ENCODE data around the gene GTPBP1. TPM values are rescaled to one million over a fixed set of nuclear protein-coding genes. Genes with fewer than 3 reads are reported as not detected.

Gene GTPBP1
- total RNA-seq, 1 donor from 2014 or later = 49.8 TPM

- TF ChIP-seq EZH2 (IDR thresholded peaks at IDR 0.05; ENCODE audit: insufficient read depth, low read length) = no peak
- TF ChIP-seq, protein P1, sequence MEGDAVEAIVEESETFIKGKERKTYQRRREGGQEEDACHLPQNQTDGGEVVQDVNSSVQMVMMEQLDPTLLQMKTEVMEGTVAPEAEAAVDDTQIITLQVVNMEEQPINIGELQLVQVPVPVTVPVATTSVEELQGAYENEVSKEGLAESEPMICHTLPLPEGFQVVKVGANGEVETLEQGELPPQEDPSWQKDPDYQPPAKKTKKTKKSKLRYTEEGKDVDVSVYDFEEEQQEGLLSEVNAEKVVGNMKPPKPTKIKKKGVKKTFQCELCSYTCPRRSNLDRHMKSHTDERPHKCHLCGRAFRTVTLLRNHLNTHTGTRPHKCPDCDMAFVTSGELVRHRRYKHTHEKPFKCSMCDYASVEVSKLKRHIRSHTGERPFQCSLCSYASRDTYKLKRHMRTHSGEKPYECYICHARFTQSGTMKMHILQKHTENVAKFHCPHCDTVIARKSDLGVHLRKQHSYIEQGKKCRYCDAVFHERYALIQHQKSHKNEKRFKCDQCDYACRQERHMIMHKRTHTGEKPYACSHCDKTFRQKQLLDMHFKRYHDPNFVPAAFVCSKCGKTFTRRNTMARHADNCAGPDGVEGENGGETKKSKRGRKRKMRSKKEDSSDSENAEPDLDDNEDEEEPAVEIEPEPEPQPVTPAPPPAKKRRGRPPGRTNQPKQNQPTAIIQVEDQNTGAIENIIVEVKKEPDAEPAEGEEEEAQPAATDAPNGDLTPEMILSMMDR (IDR thresholded peaks at IDR 0.05; ENCODE audit: insufficient read depth, low read depth, low read length) = no peak
- Mint-ChIP-seq H3K36me3 (ENCODE audit: low read depth, unreplicated experiment) (peaks cover 7% of the 10 kb centered on the region), H3K4me1 (ENCODE audit: low read depth, unreplicated experiment) (peaks cover 1% of the 10 kb centered on the region), H3K4me3 (ENCODE audit: unreplicated experiment) (no peak overlapping the region), H3K27me3 (ENCODE audit: low read depth, unreplicated experiment) (no peaks in the 10 kb centered on the region), H3K9me3 (ENCODE audit: unreplicated experiment) (no peaks in the 10 kb centered on the region), H3K27ac (ENCODE audit: unreplicated experiment) (no peak overlapping the region)
- H3K4me2 ChIP-seq (ENCODE audit: low read length) = no peak overlapping the region
- H3K9ac ChIP-seq (ENCODE audit: low read length) = no peak overlapping the region
- H3K27me3 ChIP-seq (ENCODE audit: insufficient read depth, low read length) = no peaks in the 10 kb centered on the region
- peaks cover 17% of the 10 kb centered on the region for H3K79me2 ChIP-seq (ENCODE audit: insufficient read depth, low read length)
- peaks cover 16% of the 10 kb centered on the region for H3K36me3 ChIP-seq (ENCODE audit: insufficient read depth, low read length)
- no peak overlapping the region for H3K4me3 ChIP-seq (ENCODE audit: insufficient read depth, low read depth, low read length)
- H3K4me1 ChIP-seq (ENCODE audit: insufficient read depth, low read length) = peaks cover 18% of the 10 kb centered on the region
- H2AFZ ChIP-seq (ENCODE audit: low read depth, low read length) = no peak overlapping the region
- H3K27ac ChIP-seq (ENCODE audit: low read depth, low read length) = no peak overlapping the region
- DNase-seq (ENCODE audit: low read depth) (no peak), FAIRE-seq (no peak)
- no peaks in the 10 kb centered on the region for H4K20me1 ChIP-seq (ENCODE audit: insufficient read depth, low read length)
- H3K9me3 ChIP-seq (ENCODE audit: insufficient read depth, low read depth, low read length) = no peaks in the 10 kb centered on the region
Observed at GRCh38 chr22:38751422-38752346, 45.9 kb downstream of the GTPBP1 start.

DNA sequence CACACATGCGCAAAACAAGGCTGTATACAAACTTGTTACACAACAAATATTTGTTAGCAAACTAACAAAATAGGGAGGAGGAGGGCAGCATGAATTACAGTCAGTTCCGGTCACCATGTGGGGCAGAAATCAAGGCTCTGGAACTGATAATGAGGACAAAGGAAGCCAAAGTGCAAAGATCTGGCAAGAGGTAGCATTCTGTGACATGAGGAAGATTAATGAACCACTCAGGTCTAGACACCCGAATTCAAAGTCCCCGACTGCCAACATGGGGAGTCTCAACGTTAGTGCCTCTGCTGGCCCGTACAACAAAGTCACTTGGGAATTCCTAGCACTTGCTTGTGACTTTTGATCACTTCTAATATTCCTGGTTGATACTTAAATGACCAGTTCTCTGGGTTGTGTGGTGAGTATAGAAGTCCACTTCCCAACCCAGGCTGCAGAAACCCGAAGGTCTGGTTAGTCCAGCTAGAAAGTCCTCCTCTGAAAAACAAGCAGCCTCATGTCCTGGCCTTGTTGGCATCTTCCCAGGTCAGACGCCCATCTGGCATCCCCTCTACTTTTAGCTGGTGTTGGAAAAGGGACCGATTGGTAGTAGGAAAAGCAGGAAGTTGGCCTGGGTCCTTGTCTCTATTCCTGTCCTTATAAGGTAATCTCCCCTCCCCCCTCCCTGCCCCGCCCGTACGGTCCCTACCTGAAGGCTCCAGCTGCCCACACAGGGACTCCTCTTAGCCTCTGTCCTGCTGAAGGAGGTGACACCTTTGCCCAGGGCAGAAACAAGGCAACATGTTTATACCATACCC is 48.4 kb downstream of the GTPBP1 start:
- H3K27ac ChIP-seq (ENCODE audit: low read depth, low read length) = no peak overlapping the region
- no peaks in the 10 kb centered on the region for H3K27me3 ChIP-seq (ENCODE audit: insufficient read depth, low read length)
- peaks cover 10% of the 10 kb centered on the region for H3K36me3 ChIP-seq (ENCODE audit: insufficient read depth, low read length)
- peaks cover 1% of the 10 kb centered on the region for H3K4me1 Mint-ChIP-seq (ENCODE audit: low read depth, unreplicated experiment)
- H4K20me1 ChIP-seq (ENCODE audit: insufficient read depth, low read length) = no peaks in the 10 kb centered on the region
- DNase-seq (ENCODE audit: low read depth) = peak; percentile 58
- peak; percentile 58 for FAIRE-seq
- no peak overlapping the region for H3K27ac Mint-ChIP-seq (ENCODE audit: unreplicated experiment)
- H3K9ac ChIP-seq (ENCODE audit: low read length) = peak overlapping the region; percentile 79
- H3K4me2 ChIP-seq (ENCODE audit: low read length) = peak overlapping the region; percentile 95
- peak overlapping the region; percentile 76 for H3K4me3 ChIP-seq (ENCODE audit: insufficient read depth, low read depth, low read length)
- H2AFZ ChIP-seq (ENCODE audit: low read depth, low read length) = peak overlapping the region; percentile 50
- H3K27me3 Mint-ChIP-seq (ENCODE audit: low read depth, unreplicated experiment) = peaks cover 1% of the 10 kb centered on the region
- peaks cover 17% of the 10 kb centered on the region for H3K79me2 ChIP-seq (ENCODE audit: insufficient read depth, low read length)
- H3K9me3 Mint-ChIP-seq (ENCODE audit: unreplicated experiment) = no peaks in the 10 kb centered on the region
- H3K4me3 Mint-ChIP-seq (ENCODE audit: unreplicated experiment) = peak overlapping the region; percentile 87
- H3K36me3 Mint-ChIP-seq (ENCODE audit: low read depth, unreplicated experiment) = peaks cover 5% of the 10 kb centered on the region
- peaks cover 18% of the 10 kb centered on the region for H3K4me1 ChIP-seq (ENCODE audit: insufficient read depth, low read length)
- H3K9me3 ChIP-seq (ENCODE audit: insufficient read depth, low read depth, low read length) = no peaks in the 10 kb centered on the region
- TF ChIP-seq, protein P1 (IDR thresholded peaks at IDR 0.05; ENCODE audit: insufficient read depth, low read depth, low read length) = no peak
- no peak for TF ChIP-seq EZH2 (IDR thresholded peaks at IDR 0.05; ENCODE audit: insufficient read depth, low read length)
